HCT116 (cell line): ENCODE measurements around the gene CASP5. TPM values are rescaled to one million over a fixed set of nuclear protein-coding genes. Genes with fewer than 3 reads are reported as not detected.

Experiments used
- ATAC-seq: fragments of 200-7000 bp; cut with Tn5 transposase; 2 replicates; pipeline ENCODE4 v1.9.1; 2020; ENCODE audit warnings: mild to moderate bottlenecking, moderate library complexity
- BruUV-seq: library from RNA; stranded (reverse); fragments of 400-500 nt; replicated peaks from 2 replicates; lab custom pipeline; 2021; lab: Mats Ljungman, UMichigan
- CTCF ChIA-PET: fragments of 300-600 bp; sonication (Branson Sonifier 250); formaldehyde crosslinking; loops from one replicate; lab custom pipeline; 2021; ENCODE audit warnings: antibody characterized with exemption; lab: Charles Lee
- POLR2A ChIA-PET: fragments of 300-600, 350-600 bp; sonication (Branson Sonifier 250); formaldehyde crosslinking; loops from one replicate; lab custom pipeline; 2021; ENCODE audit warnings: antibody characterized with exemption; lab: Charles Lee
- RAD21 ChIA-PET, 2 experiments: fragments of 300-600 bp; sonication (Branson Sonifier 250); formaldehyde crosslinking; loops; one replicate each; lab custom pipeline; 2023; ENCODE audit warnings: low total read pairs in 2 of 2; ENCODE audit not compliant: uncharacterized antibody in 2 of 2, unreplicated experiment in 2 of 2, low non-redundant PET in 1 of 2; lab: Charles Lee
- DNase-seq: peaks from one replicate; pipeline ENCODE4 v3.0.0-alpha.2; 2010; ENCODE audit warnings: low read depth, low spot score
- H2AFZ ChIP-seq: fragments of 200-600 bp; shearing (Covaris generic), sonication (generic); 2 replicates; pipeline ENCODE4 v1.6.1; 2017; ENCODE audit warnings: low read depth, mixed run types, mixed read lengths, antibody characterized with exemption, low read length; ENCODE audit not compliant: poor library complexity, severe bottlenecking
- H3K27ac ChIP-seq: 2 replicates; pipeline ENCODE4 v1.5.1; 2012; ENCODE audit warnings: low read depth, low read length
- H3K27me3 ChIP-seq: fragments of 200-600 bp; sonication (generic); 2 replicates; pipeline ENCODE4 v1.6.1; 2016; ENCODE audit warnings: mixed run types, low read length, mixed read lengths; ENCODE audit not compliant: insufficient read depth
- H3K36me3 ChIP-seq, 2 experiments: fragments of 200-500 bp in 1 of 2; fragments of 200-600 bp in 1 of 2; sonication (Bioruptor generic) in 1 of 2; sonication (generic) in 1 of 2; 2 replicates each; pipeline versions ENCODE4 v1.5.1 to v1.6.1; 2014 to 2016; ENCODE audit warnings: low read length in 2 of 2, inconsistent platforms in 1 of 2, mixed read lengths in 1 of 2, mixed run types in 1 of 2; ENCODE audit not compliant: insufficient read depth in 2 of 2, control insufficient read depth in 1 of 2
- H3K4me1 ChIP-seq, 2 experiments: fragments of 200-600 bp in 1 of 2; sonication (generic) in 1 of 2; 2 replicates each; pipeline versions ENCODE4 v1.5.1 to v1.6.1; 2012 to 2017; ENCODE audit warnings: low read length in 2 of 2, inconsistent platforms in 1 of 2, mild to moderate bottlenecking in 1 of 2, mixed read lengths in 1 of 2, mixed run types in 1 of 2, moderate library complexity in 1 of 2; ENCODE audit not compliant: insufficient read depth in 2 of 2, control insufficient read depth in 1 of 2
- H3K4me2 ChIP-seq: fragments of 200-600 bp; sonication (generic); 2 replicates; pipeline ENCODE4 v1.6.1; 2017; ENCODE audit warnings: mixed run types, low read length, mixed read lengths
- H3K4me3 ChIP-seq, 2 experiments: fragments of 200-600 bp in 1 of 2; sonication (generic) in 1 of 2; replicated peaks in 1 of 2; 2 replicates each; pipeline ENCODE4 v1.5.1; 2011 to 2016; ENCODE audit warnings: low read length in 2 of 2, control low read depth in 1 of 2, low read depth in 1 of 2, mild to moderate bottlenecking in 1 of 2, mixed read lengths in 1 of 2, mixed run types in 1 of 2
- H3K79me2 ChIP-seq: fragments of 200-600 bp; sonication (generic); 2 replicates; pipeline ENCODE4 v1.6.1; 2017; ENCODE audit warnings: mild to moderate bottlenecking, mixed run types, low read length, moderate library complexity, mixed read lengths; ENCODE audit not compliant: insufficient read depth
- H3K9ac ChIP-seq: fragments of 200-600 bp; sonication (generic); 2 replicates; pipeline ENCODE4 v1.6.1; 2016; ENCODE audit warnings: low read length, mixed read lengths
- H3K9me2 ChIP-seq: fragments of 200-600 bp; sonication (generic), shearing (Covaris generic); 2 replicates; pipeline ENCODE4 v1.6.1; 2017; ENCODE audit warnings: mixed run types, mild to moderate bottlenecking, moderate library complexity; ENCODE audit not compliant: insufficient read depth
- H3K9me3 ChIP-seq, 2 experiments: fragments of 200-500 bp in 1 of 2; fragments of 200-600 bp in 1 of 2; sonication (Bioruptor generic) in 1 of 2; sonication (generic) in 1 of 2; 2 replicates each; pipeline ENCODE4 v1.6.1; 2014 to 2017; ENCODE audit warnings: low read length in 2 of 2, mixed read lengths in 2 of 2, inconsistent platforms in 1 of 2, low read depth in 1 of 2, mild to moderate bottlenecking in 1 of 2, mixed run types in 1 of 2, moderate library complexity in 1 of 2; ENCODE audit not compliant: control insufficient read depth in 1 of 2, insufficient read depth in 1 of 2
- H4K20me1 ChIP-seq: fragments of 200-600 bp; sonication (generic), shearing (Covaris generic); 2 replicates; pipeline ENCODE4 v1.6.1; 2017; ENCODE audit warnings: mixed run types, mild to moderate bottlenecking, moderate library complexity; ENCODE audit not compliant: insufficient read depth
- CTCF ChIP-seq, 3 experiments: fragments of 200-600 bp in 1 of 3; sonication (generic) in 1 of 3; IDR thresholded peaks in 2 of 3; conservative IDR thresholded peaks in 1 of 3; 2 replicates each; pipeline ENCODE4 v1.5.1; 2012 to 2017; ENCODE audit warnings: low read depth in 2 of 3, low read length in 2 of 3, antibody characterized with exemption in 1 of 3, borderline replicate concordance in 1 of 3, control low read depth in 1 of 3, mild to moderate bottlenecking in 1 of 3, mixed read lengths in 1 of 3, mixed run types in 1 of 3, moderate library complexity in 1 of 3; ENCODE audit not compliant: insufficient read depth in 1 of 3
- JUND ChIP-seq: IDR thresholded peaks from 2 replicates; pipeline ENCODE4 v1.6.1; 2012
- MAX ChIP-seq: IDR thresholded peaks from 2 replicates; pipeline ENCODE4 v1.6.1; 2012
- REST ChIP-seq: IDR thresholded peaks from 2 replicates; pipeline ENCODE4 v1.6.1; 2012; ENCODE audit warnings: low read depth
- intact Hi-C: fragments of 100-400 bp; cut with micrococcal nuclease; formaldehyde crosslinking; loops from 2 replicates; pipeline ENCODE4 v1.10.0; 2022
- total RNA-seq: library from RNA; stranded (reverse); gene quantifications from one replicate; pipeline ENCODE4 v1.2.1, GENCODE V29; 2021; ENCODE audit not compliant: unreplicated experiment

CASP5 gene
- total RNA-seq, 1 experiment from 2014 or later = not detected

DNA sequence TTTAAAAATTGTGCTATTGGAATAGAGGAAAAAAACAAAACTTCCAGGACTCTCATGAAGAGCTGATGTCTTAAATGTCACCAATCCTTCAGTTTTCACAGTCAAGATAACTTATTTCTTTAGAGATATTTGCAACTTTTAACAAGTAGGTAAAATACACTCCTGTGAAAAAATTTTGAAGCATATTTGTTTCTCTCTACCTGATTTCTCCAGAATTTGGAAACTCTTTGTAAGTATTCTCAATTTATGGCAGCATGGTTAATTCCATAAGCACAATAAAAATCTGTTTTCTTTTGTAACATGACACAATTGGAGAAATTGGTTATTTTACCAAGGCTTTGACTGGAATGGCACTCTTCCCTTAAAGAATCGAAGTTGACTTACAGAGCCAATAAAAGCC is 58.7 kb downstream of the CASP5 start (continued):
- TF ChIP-seq REST (no peak), MAX (no peak)

DNA sequence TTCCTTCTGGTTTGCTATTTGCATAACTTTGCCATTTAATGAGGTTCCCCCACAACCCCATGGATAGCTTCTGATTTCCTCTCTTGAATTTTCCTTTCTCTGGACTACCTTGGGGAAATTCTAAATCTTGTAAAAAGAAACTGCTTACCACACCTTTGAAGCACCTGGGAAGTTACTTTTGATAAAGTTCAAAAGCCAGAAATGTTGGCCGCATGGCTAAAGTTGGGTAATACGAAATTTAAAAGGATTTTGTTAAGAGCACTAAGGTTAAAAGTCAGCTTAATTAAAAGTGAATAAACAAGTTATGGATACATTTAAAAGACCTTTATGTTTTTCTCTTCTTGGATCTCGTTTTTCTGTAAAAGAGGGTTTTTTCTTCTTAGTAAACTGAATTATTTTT is 60.1 kb downstream of the CASP5 start:
- ATAC-seq = no peak
- no peak overlapping the region for H3K9ac ChIP-seq
- no peak overlapping the region for H3K4me3 ChIP-seq
- H3K9me2 ChIP-seq = no peaks in the 10 kb centered on the region
- BruUV-seq = no TSS peak
- no peak overlapping the region for H2AFZ ChIP-seq
- no peaks in the 10 kb centered on the region for H3K79me2 ChIP-seq
- H3K4me2 ChIP-seq = no peak overlapping the region
- H3K36me3 ChIP-seq = no peaks in the 10 kb centered on the region
- CTCF ChIA-PET = no interaction called here
- peaks cover 8 to 13% of the 10 kb centered on the region in 2 experiments for H3K4me1 ChIP-seq
- no peak for DNase-seq
- no peak overlapping the region for H3K27ac ChIP-seq
- H4K20me1 ChIP-seq = no peaks in the 10 kb centered on the region
- TF ChIP-seq CTCF (IDR thresholded peaks at IDR 0.05 in 2 of 3, conservative IDR thresholded peaks at IDR 0.05 in 1 of 3; ENCODE audit: borderline replicate concordance in 1 of 3, insufficient read depth in 1 of 3, low read depth in 2 of 3, low read length in 2 of 3) = no peak
- TF ChIP-seq JUND = no peak
- TF ChIP-seq, all 23 proteins: peak for 0
- Histone ChIP-seq H3K27me3 (no peaks in the 10 kb centered on the region), H3K9me3 (no peaks in the 10 kb centered on the region)
- ChIA-PET RAD21 (no interaction called here), POLR2A (no interaction called here)
- intact Hi-C loops = no loop called here
